ENCODE measurements around the gene WDR88.

Gene WDR88, protein sequence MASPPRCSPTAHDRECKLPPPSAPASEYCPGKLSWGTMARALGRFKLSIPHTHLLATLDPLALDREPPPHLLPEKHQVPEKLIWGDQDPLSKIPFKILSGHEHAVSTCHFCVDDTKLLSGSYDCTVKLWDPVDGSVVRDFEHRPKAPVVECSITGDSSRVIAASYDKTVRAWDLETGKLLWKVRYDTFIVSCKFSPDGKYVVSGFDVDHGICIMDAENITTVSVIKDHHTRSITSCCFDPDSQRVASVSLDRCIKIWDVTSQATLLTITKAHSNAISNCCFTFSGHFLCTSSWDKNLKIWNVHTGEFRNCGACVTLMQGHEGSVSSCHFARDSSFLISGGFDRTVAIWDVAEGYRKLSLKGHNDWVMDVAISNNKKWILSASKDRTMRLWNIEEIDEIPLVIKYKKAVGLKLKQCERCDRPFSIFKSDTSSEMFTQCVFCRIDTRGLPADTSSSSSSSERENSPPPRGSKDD

DNA sequence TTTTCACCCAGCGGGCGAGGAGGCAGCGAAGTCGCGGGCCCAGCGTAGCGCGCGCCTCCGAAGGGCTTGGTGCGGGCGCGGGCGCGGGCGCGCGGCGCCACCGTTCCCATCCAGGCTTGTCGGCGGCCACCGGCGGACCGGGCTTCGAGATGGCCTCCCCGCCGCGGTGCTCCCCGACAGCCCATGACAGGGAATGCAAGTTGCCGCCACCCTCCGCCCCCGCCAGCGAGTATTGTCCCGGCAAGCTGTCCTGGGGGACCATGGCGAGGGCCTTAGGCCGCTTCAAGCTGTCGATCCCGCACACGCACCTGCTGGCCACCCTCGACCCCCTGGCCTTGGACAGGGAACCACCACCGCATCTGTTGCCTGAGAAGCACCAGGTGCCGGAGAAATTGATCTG lies at the start of gene WDR88:
Gene WDR88, plus strand, starts transcription at position 94 of the 400 bp plus-strand sequence. Its CDS starts 56 bp downstream, at position 150.
- no peak for DNase-seq (ENCODE audit: extremely low read depth in 1 of 2, low read depth in 1 of 2)

DNA sequence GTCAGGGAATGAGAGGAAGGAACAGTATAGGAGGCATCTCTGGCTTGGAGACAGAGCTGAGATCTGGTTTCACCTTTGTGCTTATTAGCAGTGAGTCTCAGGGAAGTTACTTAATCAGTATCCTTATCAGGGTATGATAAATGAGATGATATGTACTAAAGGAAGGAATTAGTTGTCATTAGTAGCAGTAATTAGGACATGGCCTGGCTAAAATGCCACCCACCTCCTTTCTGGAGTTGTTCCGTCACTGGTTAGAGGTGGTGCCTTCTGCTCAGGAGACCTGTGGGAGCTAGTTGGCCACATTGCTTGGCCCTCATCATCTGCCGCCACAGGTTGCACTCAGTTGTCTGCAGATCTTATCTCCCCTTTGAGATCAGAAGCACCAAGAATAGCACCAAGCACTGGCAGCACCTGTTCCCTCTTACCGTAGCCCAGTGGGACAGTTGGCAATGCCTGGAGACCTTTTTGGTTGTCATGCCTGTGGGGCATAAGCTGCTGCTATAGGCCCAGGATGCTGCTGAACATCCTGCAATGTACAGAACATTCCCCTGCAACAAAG lies 46.3 kb upstream of the WDR88 start:
- DNase-seq (ENCODE audit: extremely low read depth in 1 of 2, low read depth in 1 of 2): no peak

DNA sequence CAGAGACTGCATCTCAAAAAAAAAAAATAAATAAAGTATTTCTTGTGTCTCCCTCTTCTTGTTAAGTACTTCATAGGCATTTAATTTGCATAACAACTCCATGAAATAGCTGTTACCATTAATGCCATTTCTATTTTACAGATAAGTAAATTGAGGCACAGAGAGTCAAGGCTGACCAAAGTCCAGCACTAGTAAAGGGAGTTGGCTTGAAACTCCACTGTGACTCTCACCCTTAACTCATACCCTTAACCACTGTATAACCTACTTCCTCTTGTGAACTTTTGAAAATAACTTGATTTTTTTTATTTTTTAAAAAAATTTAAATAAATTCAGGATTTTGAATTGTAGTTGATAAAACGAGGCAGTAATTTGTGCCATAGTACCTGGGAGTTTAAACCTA lies 45.0 kb upstream of the WDR88 start:
- DNase-seq (ENCODE audit: extremely low read depth in 1 of 2, low read depth in 1 of 2): no peak

DNA sequence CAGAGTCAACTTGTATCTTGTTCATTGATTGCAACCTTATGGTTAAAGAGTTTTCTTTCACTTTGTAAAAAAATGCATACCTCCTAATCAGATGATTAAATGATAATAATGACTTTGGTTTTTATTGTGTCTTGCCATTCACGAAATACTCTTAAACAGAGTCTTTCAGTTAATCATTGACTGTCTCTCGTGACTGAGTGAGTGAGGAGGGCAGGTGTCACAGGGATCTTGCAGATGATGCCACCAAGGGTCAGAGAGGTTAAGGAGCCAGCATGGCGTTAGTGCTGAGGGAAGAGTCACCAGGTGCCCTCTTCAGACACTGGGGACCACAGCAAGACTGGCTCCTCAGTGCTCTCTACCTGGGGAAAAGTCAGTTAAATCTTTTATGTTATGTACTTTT lies 42.9 kb upstream of the WDR88 start:
- no peak for DNase-seq (ENCODE audit: extremely low read depth in 1 of 2, low read depth in 1 of 2)

DNA sequence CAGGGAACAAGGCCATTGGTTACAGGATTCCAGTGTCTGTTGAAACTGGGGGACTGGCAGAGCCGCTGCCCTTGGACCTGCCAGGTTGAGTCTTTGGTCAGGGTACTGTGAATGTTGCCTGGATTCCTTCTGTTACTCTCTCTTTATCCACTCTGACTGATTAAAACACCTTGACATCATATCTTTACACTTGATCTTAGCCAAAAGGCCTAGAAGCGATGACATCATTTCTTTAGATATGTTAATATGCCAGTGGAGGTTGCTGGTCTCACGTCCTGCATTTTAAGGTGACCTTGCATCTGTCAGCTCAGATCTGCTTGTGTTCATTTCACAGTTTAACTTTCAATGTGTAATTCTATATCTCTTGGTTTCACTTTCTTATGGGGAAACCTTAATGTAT lies 41.7 kb upstream of the WDR88 start:
- DNase-seq (ENCODE audit: extremely low read depth in 1 of 2, low read depth in 1 of 2): no peak

DNA sequence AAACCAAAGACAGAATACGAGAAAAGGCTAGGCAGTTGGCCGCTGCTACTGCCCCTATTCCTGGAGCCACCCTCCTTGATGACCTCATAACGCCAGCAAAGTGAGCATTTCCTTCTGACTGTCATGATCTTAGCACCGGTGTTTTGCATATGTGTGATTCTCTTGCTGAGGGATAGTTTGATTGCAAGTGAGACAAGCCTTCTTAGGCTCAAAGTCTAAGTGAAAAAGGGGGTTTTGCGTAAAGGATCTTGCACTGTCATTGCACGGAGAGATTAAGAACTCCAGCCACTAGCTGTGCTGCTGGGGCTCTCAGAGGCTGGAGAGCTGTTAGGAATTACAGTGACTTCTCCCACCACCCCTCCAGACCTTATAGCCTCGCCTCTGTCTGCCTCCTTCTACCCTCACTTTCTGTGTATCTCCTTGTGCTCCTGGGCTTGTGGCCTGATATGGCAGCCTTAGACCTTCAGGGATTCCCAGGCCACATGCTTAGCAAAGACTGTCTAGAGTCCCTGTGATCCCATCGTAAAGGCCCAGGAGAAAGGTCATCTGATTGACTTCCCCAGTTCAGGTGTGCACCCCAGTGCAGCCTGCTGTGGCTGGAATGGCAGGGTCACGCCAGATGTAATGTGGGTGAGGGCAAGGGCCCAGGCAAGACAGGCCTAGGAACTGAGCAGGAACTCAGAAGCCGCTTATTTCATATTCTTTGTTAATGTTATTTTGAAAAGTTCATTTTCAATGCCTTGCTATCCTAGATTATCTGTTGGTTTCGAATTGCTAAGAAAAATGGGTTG lies 38.3 kb upstream of the WDR88 start:
- DNase-seq (ENCODE audit: extremely low read depth in 1 of 2, low read depth in 1 of 2): no peak

DNA sequence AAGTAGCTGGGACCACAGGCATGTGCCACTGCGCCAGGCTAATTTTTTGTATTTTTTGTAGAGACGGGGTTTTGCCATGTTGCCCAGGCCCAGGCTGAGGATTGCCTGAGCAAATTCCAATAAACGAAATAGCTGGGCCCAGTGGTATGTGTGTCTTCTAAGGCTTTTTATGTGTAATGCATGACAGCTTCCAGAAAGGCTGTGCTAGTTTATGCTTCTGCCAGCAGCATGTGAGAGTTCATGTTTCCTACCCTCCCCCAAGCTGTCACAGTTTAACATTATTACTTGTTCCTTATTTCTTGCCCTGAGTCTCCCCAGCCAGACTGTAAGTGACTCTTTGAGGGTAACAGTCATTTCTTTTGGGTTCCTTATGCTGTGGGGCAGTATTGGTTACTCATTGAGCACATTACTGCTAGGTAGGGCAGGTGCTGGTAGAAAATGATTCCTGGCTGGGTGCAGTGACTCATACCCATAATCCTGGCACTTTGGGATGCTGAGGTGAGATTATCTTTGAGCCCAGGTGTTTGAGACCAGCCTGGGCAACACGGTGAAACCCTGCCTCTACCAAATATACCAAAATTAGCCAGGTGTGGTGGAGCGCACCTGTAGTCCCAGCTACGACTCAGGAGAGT lies 37.4 kb upstream of the WDR88 start:
- DNase-seq (ENCODE audit: extremely low read depth in 1 of 2, low read depth in 1 of 2): no peak

DNA sequence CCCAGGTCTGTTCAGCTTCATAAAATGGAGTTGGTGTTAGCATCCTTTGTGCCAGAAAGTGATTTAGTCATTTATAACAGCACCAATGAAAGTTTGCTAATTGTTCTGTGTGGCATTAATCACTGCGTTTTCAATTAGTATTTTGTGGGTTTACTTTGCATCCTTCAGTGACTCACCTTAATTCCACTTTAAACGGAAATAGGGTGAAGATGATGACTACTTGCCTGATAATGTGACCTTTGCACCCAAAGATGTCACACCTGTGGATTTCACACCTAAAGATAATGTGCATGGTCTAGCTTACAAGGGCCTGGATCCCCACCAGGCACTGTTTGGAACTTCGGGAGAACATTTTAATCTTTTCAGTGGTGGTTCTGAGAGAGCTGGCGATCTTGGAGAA lies 35.9 kb upstream of the WDR88 start:
- no peak for DNase-seq (ENCODE audit: extremely low read depth in 1 of 2, low read depth in 1 of 2)

DNA sequence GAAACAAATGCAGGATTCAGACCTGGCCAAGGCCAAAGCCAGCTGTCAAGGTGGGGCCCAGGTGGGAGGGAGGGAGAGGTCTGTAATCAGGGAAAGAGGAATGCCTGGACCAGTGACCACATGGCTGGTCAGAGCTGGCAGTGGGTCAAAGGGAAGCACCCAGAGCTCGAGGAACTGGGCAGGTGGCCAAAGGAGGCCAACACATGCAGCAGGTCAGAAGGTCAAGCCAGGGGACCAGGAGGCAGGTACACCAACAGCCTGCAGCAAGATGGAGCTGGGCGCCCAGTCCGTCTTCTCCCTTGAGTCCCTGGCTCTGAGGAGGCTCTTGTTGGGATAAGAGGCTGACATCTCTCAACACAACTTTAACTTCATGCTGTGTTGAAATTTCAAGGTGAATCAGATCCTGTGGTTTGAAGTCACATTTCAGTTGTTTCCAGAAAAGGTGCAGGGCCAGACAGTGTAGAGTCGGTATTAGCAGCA lies 33.8 kb upstream of the WDR88 start:
- DNase-seq (ENCODE audit: extremely low read depth in 1 of 2, low read depth in 1 of 2): no peak

DNA sequence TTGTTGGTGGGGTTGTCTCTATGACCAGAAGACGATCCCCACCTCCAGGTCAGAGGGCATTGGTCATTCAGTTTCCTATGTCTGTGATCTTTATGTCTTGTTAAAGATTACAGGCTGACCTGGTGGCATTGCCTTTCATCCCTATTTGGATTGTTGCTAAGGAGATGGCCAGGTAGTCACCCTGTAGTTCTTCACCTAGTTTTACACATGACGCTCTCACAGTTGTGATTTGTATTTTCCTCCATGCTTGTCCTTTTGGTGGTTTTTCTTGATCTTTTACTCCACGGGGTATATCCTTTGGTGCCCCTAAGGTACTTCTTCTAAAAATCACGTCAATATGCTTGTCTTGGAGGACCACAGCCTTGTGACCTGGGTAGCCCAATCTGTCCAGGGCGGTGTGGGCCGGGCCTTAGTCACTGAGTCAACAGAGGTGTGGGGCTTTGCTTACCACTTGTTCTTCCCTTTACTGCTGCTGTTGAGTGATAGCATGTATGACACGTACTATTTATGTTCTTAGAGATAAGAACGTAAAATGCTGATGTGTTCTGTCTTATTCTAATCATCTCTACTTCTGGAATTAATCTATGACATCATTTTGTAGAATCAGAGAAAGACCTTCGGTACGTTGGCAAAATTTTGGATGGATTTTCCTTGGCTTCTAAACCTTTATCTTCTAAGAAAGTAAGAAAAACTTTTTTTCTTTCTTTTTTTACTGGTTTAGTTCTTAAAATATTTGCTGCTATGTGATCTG lies 30.8 kb upstream of the WDR88 start:
- DNase-seq (ENCODE audit: extremely low read depth in 1 of 2, low read depth in 1 of 2): no peak

DNA sequence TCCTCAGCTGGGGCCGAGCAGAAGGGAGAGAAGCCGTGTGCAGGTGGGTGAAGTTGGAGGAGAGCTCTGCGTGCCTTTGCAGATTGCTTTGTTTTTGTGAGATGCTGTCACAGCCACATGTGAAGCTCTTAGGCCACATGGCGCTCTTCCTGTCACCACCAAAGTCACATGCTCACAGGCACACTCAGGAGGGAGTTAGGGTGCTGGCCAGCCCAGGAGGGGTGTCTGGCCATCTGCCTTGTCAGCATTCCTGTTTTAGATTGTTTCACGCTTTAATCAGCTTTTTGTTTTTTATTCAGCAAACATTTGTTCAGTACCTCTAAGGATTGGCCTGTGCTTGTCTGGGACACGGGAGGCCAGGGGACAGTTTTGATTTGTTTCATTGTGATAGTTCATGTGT lies 29.0 kb upstream of the WDR88 start:
- no peak for DNase-seq (ENCODE audit: extremely low read depth in 1 of 2, low read depth in 1 of 2)

DNA sequence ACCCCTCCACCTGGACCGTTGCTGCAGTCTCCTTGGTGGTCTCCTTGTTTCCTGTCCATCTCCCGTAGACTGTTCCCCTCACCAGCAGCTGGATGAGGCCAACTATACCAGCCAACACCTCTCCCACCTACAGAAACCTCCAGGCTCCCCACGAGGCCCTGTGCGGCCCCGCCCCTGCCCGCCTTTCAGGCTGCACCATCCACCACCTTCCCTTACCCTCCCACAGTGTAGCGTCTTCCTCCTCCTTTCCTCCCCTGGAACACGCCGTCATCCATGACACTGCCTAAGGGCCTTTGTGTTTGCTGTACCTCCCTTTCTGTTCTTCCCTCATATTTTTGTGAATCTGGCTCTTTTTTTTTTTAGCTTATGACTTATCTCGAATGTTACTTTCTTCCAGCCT lies 23.8 kb upstream of the WDR88 start:
- DNase-seq (ENCODE audit: extremely low read depth in 1 of 2, low read depth in 1 of 2): no peak

DNA sequence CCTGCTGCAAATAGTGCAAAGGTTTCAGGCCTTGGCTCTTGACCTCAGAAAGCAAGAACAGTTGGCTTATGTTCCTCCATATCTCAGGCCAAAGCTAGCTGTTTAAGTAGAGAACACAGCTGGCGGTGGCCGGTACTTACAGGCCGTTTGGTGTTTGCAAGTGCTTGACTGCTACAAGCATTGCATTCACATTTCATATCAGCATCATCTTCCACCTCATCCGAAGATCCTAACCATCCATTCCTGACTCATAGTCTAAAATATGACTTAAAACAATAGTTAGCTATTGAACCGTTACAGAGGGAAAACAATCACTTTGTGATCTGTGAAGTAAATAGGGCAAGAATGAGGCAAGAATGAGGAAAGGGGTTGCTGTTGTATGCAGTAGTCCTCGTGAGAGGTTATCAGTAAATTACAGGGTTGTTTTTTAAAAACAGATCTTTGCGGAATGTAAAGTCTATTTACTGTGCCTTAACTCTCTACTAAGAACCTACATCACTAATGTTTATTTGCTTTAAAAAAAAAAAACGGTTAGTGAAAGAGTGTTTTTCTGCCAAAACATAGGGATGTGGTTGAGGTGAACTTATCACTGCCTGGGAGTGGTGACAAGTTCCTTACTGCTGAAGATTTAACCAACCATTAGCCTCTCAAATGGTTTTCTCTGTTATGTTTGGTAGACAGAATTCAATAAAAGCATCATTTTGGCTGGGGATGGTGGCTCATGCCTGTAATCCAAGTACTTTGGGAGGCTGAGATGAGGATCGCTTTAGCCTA lies 21.6 kb upstream of the WDR88 start:
- DNase-seq (ENCODE audit: extremely low read depth in 1 of 2, low read depth in 1 of 2): no peak

DNA sequence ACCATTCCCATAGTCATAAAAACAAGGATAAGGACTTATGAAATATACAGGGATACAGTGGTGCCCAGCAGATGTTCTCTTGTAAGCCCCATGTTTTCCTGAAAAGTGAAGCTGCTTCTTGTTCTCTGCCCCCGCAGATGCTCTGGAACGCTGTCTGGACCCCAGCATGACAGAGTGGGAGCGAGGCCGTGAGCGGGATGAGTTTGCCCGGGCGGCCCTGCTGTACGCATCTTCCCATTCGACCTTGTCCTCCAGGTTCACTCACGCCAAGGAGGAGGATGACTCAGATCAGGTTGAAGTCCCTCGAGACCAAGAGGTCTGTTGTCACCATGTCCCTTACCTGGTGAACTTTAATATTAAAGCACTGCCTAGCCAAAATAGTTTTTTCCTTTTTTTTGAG lies 20.3 kb upstream of the WDR88 start:
- no peak for DNase-seq (ENCODE audit: extremely low read depth in 1 of 2, low read depth in 1 of 2)

DNA sequence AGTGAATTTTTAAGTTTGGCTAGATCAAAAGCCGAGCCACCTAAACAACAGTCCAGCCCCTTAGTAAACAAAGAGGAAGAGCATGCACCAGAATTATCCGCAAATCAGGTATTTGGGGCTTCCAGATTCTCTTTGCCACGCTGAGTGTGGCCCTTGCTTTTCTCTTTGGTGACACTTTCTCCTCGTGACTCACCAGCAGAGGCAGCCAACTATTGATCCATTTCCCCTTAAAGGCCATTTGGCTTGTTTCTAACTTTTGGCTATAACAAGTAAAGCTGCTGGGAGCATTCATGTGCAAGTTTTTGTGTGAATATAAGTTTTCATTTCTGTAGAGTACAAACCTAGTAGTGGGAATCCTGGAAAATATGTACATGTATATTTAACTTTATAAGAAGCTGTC lies 17.6 kb upstream of the WDR88 start:
- DNase-seq (ENCODE audit: extremely low read depth in 1 of 2, low read depth in 1 of 2): no peak

DNA sequence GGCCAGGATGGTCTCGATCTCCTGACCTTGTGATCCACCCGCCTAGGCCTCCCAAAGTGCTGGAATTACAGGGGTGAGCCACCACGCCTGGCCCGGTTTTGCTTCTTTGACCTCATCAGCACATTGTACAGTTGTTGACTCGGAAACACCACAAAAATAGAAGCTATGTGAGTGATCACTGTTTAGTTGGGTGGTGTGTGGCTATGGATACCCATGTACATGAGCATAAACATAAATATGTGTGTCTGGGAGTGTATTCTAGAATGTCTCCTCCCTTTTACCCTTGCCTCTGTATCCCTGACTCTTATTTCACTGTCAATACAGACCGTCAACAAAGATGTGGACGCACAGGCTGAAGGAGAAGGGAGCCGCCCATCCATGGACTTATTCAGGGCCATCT lies 14.4 kb upstream of the WDR88 start:
- DNase-seq (ENCODE audit: extremely low read depth in 1 of 2, low read depth in 1 of 2): no peak

DNA sequence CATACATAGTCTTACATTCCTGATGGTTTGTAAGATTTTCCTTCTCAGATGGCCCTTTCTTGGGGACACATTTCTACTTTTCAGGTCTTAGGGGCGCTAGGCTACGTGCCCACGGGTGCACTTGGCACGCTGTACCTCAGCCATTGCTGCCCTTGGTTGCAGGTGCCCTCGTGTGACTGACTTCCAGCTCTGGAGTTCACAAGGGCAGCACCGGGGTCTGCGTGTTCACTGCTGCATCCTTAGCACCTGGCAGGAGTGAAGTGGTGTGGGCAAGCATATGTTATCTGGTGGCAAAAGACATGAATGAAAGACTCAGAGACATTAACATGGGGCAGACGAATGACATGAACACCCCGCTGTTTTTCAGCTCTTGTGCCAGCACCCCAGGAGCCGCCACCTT lies 13.3 kb upstream of the WDR88 start:
- no peak for DNase-seq (ENCODE audit: extremely low read depth in 1 of 2, low read depth in 1 of 2)

DNA sequence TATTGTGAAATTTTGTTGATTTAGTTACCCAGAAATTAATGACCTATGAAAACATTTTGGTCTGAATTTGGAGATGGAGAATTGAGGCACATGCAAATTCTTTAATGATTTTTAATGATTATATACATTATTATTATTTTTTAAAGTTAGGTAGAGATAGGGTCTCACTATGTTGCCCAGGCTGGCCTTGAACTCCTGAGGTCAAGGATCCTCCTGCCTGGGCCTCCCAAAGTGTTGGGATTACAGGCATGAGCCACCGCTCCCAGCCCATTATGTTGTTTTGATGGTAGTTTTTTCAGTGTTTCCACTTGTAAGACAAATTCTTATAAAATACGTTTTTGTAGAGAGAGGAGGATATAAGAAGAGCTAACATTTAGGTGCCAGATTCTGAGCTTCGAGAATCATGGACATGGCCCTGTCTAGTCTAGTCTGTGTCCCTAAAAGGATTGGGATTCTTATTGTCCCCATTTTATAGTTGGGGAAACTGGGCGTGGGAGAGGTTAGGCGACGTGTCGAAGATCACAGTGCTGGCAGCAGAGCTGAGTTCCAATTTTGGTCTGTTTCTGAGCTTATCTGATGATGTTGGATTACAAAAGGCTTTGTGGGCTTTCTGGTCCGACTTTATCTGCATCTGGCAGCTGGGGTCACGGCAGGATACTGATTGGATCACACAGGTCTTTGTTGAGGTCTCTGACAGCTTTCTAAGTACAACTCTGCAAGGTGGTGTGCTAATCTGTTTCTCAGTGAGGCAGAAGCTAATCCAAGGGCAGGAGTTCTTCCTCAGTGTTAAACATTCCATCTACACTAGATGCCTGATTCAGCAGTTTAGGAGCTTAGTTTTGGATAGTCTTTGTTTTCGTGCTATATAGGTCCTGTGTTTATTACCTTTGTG lies 7.5 kb upstream of the WDR88 start:
- no peak for DNase-seq (ENCODE audit: extremely low read depth in 1 of 2, low read depth in 1 of 2)

DNA sequence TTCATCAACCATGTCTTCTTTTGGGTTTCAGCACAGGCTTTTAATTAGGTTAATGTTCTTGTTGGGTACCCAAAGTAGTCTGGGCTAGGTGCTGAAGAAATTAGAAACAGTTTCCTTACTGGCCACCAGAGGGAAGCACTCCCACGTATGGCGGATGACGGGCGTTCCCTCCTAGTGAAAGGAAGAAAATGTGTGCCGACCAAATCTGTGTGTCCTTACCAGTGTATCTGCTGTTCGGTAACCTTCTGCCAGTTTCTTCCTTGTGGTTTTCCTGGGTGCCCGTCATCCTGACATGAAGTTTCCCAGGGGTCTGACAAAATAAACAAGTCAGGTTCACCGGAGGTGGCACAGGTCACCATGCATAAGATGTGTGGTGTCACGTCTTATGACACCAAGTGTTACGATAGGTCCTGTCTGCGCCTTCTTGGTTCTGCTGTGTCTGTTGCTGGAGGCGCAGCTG lies 6.0 kb upstream of the WDR88 start:
- DNase-seq (ENCODE audit: extremely low read depth in 1 of 2, low read depth in 1 of 2): peak; percentile 18 to 32
